ENCODE results near the gene RAP1GAP2.

Gene RAP1GAP2

DNA sequence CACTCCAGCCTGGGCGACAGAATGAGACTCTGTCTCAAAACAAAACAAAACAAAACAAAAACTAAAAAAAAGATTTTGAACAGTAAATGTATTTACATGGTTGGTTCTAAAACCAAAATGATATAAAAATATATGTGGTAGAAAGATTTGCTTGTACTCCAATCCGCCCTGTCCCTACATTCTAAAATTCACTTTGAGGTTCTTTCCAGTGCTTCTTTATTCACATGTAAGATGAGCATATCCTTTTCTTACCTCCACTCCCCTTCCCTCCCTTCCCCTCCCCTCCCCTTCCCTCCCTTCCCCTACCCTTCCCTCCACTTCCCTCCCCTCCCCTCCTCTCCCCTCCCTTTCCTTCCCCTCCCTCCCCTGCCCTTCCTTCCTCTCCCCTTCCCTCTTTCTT is 34.4 kb downstream of the RAP1GAP2 start:
- TF ChIP-seq, protein P1, sequence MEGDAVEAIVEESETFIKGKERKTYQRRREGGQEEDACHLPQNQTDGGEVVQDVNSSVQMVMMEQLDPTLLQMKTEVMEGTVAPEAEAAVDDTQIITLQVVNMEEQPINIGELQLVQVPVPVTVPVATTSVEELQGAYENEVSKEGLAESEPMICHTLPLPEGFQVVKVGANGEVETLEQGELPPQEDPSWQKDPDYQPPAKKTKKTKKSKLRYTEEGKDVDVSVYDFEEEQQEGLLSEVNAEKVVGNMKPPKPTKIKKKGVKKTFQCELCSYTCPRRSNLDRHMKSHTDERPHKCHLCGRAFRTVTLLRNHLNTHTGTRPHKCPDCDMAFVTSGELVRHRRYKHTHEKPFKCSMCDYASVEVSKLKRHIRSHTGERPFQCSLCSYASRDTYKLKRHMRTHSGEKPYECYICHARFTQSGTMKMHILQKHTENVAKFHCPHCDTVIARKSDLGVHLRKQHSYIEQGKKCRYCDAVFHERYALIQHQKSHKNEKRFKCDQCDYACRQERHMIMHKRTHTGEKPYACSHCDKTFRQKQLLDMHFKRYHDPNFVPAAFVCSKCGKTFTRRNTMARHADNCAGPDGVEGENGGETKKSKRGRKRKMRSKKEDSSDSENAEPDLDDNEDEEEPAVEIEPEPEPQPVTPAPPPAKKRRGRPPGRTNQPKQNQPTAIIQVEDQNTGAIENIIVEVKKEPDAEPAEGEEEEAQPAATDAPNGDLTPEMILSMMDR (IDR thresholded peaks at IDR 0.05; ENCODE audit: low read depth, low read length, missing control alignments) = no peak
- Histone ChIP-seq H3K27ac (no peak overlapping the region), H3K27me3 (replicated peaks) (no peaks in the 10 kb centered on the region), H3K4me3 (ENCODE audit: low read depth, low read length) (no peak overlapping the region), H3K36me3 (replicated peaks) (no peaks in the 10 kb centered on the region)
- in situ Hi-C loops (cut with HindIII; ENCODE audit: low pct_ligation_motif_present, low sequenced_read_pairs) = no loop called here
- DNase-seq = no peak

DNA sequence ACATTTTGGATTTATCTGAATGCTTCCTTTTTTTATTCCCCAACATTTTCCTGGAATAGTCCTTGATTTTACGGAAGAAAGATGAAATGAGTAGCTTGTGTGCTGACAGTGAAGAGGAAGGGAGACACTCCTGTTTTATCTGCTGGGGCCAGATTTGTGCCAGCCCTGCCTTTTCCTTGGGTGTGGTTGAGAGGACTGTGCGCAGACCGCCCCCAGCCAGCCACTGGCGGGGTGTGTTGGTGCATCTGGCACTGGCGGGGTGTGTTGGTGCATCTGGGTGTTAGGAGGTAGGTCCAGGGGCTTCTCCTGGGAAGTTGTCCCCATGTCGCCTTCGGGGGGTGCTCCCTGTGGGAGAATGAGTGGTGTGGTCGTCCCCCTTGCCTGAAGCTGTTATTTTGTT is 39.5 kb downstream of the RAP1GAP2 start:
- TF ChIP-seq, protein P1 (IDR thresholded peaks at IDR 0.05; ENCODE audit: low read depth, low read length, missing control alignments) = no peak
- H3K27me3 ChIP-seq (replicated peaks) = no peaks in the 10 kb centered on the region
- in situ Hi-C loops (cut with HindIII; ENCODE audit: low pct_ligation_motif_present, low sequenced_read_pairs) = no loop called here
- H3K4me3 ChIP-seq (ENCODE audit: low read depth, low read length) = no peak overlapping the region
- no peak overlapping the region for H3K27ac ChIP-seq
- no peaks in the 10 kb centered on the region for H3K36me3 ChIP-seq (replicated peaks)
- DNase-seq = no peak

GRCh38 chr17:2837147-2837561 is 40.9 kb downstream of the RAP1GAP2 start:
- DNase-seq = no peak
- in situ Hi-C loops (cut with HindIII; ENCODE audit: low pct_ligation_motif_present, low sequenced_read_pairs) = no loop called here
- TF ChIP-seq, protein P1 (IDR thresholded peaks at IDR 0.05; ENCODE audit: low read depth, low read length, missing control alignments) = no peak
- Histone ChIP-seq H3K4me3 (ENCODE audit: low read depth, low read length) (no peak overlapping the region), H3K27me3 (replicated peaks) (no peaks in the 10 kb centered on the region), H3K36me3 (replicated peaks) (no peaks in the 10 kb centered on the region), H3K27ac (no peak overlapping the region)

- no peak overlapping the region for H3K4me3 ChIP-seq (ENCODE audit: low read depth, low read length)
- no peaks in the 10 kb centered on the region for H3K36me3 ChIP-seq (replicated peaks)
- H3K27ac ChIP-seq = no peak overlapping the region
- H3K27me3 ChIP-seq (replicated peaks) = no peaks in the 10 kb centered on the region
- TF ChIP-seq, protein P1 (IDR thresholded peaks at IDR 0.05; ENCODE audit: low read depth, low read length, missing control alignments) = no peak
- peak; percentile 35 for DNase-seq
- in situ Hi-C loops (cut with HindIII; ENCODE audit: low pct_ligation_motif_present, low sequenced_read_pairs) = no loop called here
These were observed 45.4 kb downstream of the RAP1GAP2 start for GRCh38 chr17:2841606-2842005.

DNA sequence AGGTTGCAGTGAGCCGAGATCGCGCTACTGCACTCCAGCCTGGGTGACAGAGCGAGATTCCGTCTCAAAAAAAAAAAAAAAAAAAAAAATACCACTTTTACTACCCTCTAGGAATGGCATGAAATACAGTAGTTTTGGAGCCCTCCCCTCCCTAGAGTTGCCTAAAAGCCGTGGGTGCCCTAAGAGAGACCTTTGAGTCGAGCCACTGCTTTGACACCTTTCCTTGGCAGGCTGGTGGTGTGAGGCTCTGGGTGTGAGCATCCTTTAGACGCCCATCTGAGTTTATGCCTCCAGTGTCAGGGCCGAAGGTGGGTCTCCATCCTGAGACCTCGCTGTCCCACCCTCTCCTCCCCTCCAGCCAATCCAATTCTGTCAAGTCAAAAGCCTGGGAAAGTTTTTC is 46.2 kb downstream of the RAP1GAP2 start:
- DNase-seq = no peak
- no peaks in the 10 kb centered on the region for H3K36me3 ChIP-seq (replicated peaks)
- H3K4me3 ChIP-seq (ENCODE audit: low read depth, low read length) = no peak overlapping the region
- no peaks in the 10 kb centered on the region for H3K27me3 ChIP-seq (replicated peaks)
- TF ChIP-seq, protein P1 (IDR thresholded peaks at IDR 0.05; ENCODE audit: low read depth, low read length, missing control alignments) = no peak
- H3K27ac ChIP-seq = no peak overlapping the region
- in situ Hi-C loops (cut with HindIII; ENCODE audit: low pct_ligation_motif_present, low sequenced_read_pairs) = no loop called here

DNA sequence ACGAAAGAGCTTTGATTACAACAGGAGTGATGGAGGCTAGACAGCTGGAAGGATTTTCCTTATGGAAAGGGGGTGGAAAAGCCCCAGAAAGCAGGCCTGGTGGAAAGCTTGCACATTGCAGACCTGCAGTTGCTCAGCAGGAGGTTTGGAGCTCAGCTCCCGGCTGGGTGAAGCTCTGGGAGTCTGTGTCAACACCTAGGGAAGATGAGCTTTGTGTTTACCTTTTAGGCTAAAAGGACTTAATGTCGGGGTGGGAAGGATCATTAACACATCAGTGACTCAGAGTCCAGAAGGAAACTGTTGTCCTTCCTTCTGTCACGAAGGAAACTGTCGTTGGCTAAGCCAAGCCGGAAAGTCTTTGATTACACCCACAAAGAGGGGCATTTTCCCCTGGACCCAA is 48.2 kb downstream of the RAP1GAP2 start:
- no peak for DNase-seq
- Histone ChIP-seq H3K36me3 (replicated peaks) (no peaks in the 10 kb centered on the region), H3K4me3 (ENCODE audit: low read depth, low read length) (no peak overlapping the region), H3K27ac (no peak overlapping the region), H3K27me3 (replicated peaks) (no peaks in the 10 kb centered on the region)
- TF ChIP-seq, protein P1 (IDR thresholded peaks at IDR 0.05; ENCODE audit: low read depth, low read length, missing control alignments) = peak; percentile 38
- in situ Hi-C loops (cut with HindIII; ENCODE audit: low pct_ligation_motif_present, low sequenced_read_pairs) = no loop called here
